HG02759 (cell line): ENCODE data around the gene CHCHD6.

ENCODE experiments used
- ATAC-seq: cut with Tn5 transposase; IDR thresholded peaks from one replicate; pipeline ENCODE4 v1.9.1; 2021; ENCODE audit warnings: mild to moderate bottlenecking, moderate library complexity; ENCODE audit not compliant: unreplicated experiment

Gene CHCHD6

GRCh38 chr3:126668450-126669401 lies 35.3 kb upstream of the CHCHD6 start:
- no peak for ATAC-seq

- no peak for ATAC-seq
Measured at GRCh38 chr3:126671521-126671920, 32.5 kb upstream of the CHCHD6 start.

DNA sequence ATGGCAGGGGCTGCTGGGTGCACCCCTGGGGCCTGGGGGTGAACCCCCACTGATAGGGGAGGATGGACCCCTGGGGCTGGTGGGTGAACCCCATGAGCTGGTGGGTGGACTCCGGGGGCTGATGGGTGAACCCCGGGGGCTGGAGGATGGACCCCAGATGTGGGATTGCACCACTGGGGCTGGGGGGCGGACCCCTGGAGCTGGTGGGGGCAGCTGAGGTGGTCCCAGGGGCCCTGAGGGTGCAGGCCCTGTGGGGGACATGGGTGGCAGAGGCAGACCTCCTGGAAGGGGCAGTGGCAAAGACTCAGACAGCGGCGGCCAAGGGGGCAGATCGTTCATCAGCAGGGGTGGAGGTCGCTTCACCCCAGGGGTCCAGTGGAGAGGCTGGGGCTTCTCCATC lies 31.7 kb upstream of the CHCHD6 start:
- ATAC-seq = no peak

DNA sequence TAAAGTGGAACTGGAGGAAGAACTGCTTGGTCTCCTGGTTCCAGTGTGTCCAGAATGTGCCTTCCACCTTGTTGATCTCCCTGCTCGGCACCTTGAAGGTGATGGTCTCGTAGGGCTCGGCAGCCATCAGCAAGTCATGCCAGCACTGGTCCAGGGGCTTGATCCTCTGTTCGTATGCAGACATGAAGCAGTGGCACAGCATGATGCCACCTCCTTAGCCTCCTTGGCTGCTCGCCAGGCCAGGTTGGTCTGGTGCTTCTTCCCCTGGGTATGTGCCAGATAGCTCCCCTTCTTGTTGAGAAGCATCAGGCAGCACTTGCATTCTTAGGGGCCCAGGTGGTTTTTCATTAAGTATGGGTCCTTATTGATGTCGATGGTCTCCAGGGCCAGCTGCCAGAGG lies 31.3 kb upstream of the CHCHD6 start:
- no peak for ATAC-seq

GRCh38 chr3:126676919-126677705 lies 26.9 kb upstream of the CHCHD6 start:
- no peak for ATAC-seq

DNA sequence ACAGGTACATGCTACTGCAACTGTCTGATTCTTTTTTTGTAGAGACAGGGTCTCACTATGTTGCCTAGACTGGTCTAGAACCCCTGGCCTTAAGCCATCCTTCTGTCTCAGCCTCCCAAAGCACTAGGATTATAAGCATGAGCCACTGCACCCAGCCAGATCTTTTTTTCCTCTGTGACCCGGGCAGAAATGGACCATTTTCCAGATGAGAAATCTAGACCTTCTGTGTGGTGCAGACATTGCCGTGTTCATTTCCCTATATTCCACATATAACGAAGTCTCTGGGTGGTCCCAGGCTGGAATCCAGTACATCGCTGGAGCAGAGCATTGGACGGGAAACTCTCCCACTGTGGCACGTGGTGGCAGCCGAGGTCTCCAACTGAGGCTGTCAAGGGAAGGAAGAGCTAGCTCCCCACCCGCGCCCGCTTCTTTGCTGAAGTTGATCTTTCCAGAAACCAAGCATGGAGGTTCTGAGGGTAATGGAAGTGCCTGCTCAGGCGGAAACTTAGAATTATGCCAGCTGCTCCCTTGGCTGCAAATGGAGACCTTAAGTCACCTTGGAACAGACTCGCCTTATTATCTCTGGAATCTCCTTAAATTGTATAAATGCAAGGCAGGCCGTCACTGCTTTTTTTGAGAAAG lies 26.1 kb upstream of the CHCHD6 start:
- no peak for ATAC-seq

DNA sequence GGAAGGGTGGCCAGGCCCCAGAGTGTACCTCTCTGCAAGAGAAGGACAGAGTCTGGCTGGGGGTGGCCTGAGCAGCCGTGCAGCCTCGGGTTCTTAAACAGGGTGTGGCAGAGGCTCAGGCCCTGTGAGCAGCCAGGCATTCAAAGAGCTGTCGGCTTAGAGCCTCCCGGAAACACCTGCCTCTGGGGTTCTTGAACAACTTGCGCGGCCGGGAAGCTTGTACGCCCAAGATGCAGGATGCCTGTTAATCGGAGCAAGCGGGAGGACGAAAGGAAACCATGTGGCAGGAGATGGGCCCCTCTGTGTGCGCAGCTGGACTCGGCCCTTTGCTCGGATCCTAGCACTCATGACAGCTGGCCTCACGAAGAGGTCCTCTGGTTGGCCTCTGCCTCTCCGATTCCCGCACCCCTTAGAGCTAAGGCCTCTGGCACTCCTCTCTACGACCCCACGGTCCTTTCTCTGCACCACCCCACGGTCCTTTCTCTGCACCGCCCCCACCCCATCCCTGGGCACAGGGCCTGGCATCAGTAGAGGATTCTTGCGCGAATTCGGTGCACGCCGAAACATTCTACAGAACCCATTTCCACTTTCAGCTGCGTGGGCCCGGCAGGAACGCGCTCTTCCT lies 25.2 kb upstream of the CHCHD6 start:
- ATAC-seq = no peak

- peak; percentile 56 for ATAC-seq
Measured at GRCh38 chr3:126679318-126679751, 24.7 kb upstream of the CHCHD6 start.

DNA sequence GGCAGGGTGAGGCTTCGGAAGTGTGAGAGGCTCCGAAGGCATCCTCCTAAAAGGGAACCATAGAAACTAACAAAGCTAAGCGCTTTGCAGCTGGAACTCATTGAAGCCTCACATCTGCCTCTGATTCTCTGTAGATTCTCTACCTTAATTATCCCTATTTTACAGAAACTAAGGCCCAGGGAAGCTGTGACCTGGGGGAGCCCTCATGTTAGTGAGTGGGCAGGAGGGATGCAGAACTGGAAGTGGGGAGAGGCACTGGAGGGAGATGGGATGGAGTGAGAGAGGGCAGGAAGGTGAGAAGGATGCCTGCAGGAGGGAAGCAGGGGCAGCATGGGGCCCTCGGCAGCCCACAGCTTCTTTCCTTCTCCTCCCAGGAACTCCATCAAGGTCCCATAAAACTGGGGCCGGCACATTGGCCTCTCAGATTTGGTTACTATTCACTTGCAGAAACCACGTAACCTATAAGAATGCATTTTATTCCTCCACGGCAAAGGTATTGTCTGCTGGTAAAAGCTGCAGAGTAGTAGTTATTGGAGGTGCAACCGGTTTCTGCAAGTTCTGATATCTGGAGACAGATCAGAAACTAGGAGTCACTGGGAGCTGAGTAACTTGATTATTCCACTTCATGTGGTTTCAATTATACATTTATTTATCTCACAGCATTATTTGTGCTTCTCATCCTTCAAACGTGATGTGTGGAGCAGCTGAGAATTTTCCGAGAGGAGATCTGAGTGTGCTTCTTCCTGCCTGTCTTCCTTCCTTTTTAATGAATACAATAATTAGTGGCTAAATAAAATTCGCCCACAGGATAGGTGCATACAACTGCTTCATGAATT lies 24.0 kb upstream of the CHCHD6 start:
- ATAC-seq = no peak

- ATAC-seq = no peak
Measured at GRCh38 chr3:126680667-126681055, 23.4 kb upstream of the CHCHD6 start.

DNA sequence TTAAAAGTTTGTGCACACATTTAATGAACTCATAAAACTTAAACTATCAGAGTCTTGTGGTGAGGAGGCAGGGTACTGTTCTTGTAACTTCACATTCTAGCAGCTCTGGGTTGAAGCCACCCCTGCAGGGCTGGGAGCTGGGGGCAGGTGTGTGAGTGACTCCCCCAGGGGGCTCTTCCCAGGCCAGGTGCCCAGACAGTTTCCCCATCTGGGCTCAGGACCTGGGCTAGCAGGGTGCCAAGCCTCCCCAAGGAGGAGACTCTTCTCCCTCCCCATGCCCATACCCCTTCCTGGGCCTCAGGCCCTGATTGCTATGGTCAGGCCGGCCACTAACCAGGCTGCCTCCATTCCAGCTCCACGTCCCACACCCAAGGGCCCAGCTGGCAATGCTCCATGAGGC lies 22.0 kb upstream of the CHCHD6 start:
- ATAC-seq = no peak

DNA sequence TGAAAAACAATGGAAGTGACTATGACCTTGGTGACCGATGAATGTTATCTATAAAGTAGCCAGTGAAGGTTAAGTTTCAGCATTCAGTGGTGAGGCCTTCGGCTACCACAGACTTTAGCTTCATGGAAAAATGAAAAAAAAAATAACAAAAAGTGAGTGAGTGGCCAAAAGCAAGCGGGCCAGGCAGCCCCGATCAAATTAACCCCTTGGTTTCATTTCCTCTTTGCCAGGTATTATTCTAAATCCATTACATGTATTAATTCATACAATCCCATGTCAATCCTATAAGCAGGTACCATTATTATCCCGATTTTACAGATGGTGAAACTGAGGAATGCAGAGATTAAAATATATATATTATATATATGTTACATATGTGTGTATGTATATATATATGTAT lies 21.0 kb upstream of the CHCHD6 start:
- no peak for ATAC-seq

GRCh38 chr3:126684218-126684751 lies 19.8 kb upstream of the CHCHD6 start:
- no peak for ATAC-seq

GRCh38 chr3:126685021-126685420 lies 19.0 kb upstream of the CHCHD6 start:
- no peak for ATAC-seq

- no peak for ATAC-seq
Measured at GRCh38 chr3:126685493-126685892, 18.5 kb upstream of the CHCHD6 start.

- ATAC-seq = no peak
Measured at GRCh38 chr3:126691765-126692164, 12.3 kb upstream of the CHCHD6 start.

GRCh38 chr3:126692858-126693257 lies 11.2 kb upstream of the CHCHD6 start:
- no peak for ATAC-seq

GRCh38 chr3:126693921-126694320 lies 10.1 kb upstream of the CHCHD6 start:
- ATAC-seq = no peak

- ATAC-seq = no peak
Measured at GRCh38 chr3:126696701-126697267, 7.3 kb upstream of the CHCHD6 start.
